RWPE1 (cell line): ENCODE data around the gene SKIC2.
"Not testable (repeated sequence)": the region's sequence is repeated elsewhere in the genome, so short reads cannot be mapped to it uniquely, and the experiment has no call there.

ENCODE experiments used
- CTCF ChIA-PET: fragments of 350-600 bp; sonication (Branson Sonifier 250); formaldehyde crosslinking; extraction: SDS; loops from one replicate; lab custom pipeline; 2021; lab: Yijun Ruan, JAX
- POLR2A ChIA-PET: fragments of 400-600 bp; formaldehyde crosslinking; extraction: SDS; loops from one replicate; lab custom pipeline; 2020; ENCODE audit warnings: antibody characterized with exemption; ENCODE audit not compliant: low non-redundant PET; lab: Yijun Ruan, JAX
- DNase-seq: peaks from one replicate; pipeline ENCODE4 v3.0.0; 2012; ENCODE audit warnings: low spot score
- H3K27ac ChIP-seq: fragments of 450-650 bp; 2 replicates; pipeline ENCODE4 v1.5.1; 2017
- CTCF ChIP-seq: fragments of 450-650 bp; conservative IDR thresholded peaks from 2 replicates; pipeline ENCODE4 v1.5.1; 2017; ENCODE audit warnings: low read depth, mild to moderate bottlenecking

Gene SKIC2

DNA sequence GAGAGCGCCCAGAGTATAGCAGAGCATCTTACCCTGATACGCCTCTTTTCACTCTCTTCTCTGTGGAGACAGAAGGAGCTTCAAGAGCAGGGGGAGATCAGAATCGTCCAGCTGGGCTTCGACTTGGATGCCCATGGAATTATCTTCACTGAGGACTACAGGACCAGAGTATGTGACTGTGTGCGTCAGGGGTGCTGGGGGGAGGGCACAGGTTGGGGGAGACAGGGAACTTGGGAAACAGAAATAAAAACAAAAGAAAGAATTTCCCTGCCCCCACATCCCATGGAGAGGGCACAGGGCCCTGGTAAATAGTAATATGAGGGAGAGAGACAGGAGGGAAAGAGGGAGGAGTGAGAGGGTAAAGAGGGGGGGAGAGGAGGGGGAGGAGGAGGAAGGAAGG is 19.9 kb downstream of the SKIC2 start:
- no peak for DNase-seq
- H3K27ac ChIP-seq = no peak overlapping the region; the same call in 1 of the 2 replicates
- ChIA-PET POLR2A (no interaction called here), CTCF (interaction anchor here (0.6 kb wide), 1 partner anchor 148 kb away, joined by 4 read pairs; no protein-coding TSS in a partner anchor)
- no peak for TF ChIP-seq CTCF

DNA sequence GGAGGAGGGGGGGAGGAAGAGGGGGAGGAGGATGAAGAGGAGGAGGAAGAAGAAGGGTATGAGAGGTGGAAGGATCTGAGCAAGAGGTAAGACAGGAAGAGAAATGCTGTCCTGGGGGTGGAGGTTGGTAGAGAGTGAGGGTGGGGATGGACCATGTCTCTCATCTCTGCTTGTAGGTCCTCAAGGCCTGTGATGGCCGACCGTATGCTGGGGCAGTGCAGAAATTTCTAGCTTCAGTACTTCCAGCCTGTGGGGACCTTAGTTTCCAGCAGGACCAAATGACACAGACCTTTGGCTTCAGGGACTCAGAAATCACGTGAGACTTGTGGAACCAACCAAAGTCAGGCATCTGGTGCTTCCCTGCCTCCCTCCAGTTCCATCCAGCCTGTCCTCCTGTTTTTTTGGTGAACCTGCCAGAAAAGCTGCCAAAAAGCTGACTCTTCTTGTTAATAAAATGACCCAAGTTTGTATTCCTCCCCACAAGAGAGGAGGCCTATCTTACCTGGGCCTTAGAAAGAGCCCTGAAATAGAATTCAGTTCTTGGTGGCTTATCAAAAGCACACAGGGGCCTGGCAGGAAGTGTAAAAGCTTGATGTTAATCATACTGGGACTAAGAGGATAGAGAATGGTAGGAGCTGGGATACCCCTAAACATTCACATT is 20.4 kb downstream of the SKIC2 start:
- no peak for TF ChIP-seq CTCF
- ChIA-PET POLR2A (interaction anchor here (0.6 kb wide), 1 partner anchor 292 kb away, joined by 5 read pairs; no protein-coding TSS in a partner anchor), CTCF (interaction anchor here (0.6 kb wide), 3 partner anchors 69 to 287 kb away, joined by 3 to 4 read pairs (median 3); no protein-coding TSS in a partner anchor)
- H3K27ac ChIP-seq = peak overlapping the region; percentile 25; the same call in 1 of the 2 replicates
- DNase-seq = no peak

GRCh38 chr6:31980195-31980876 is 21.4 kb downstream of the SKIC2 start:
- ChIA-PET POLR2A (interaction anchor here (0.6 kb wide), 1 partner anchor 293 kb away, joined by 5 read pairs; no protein-coding TSS in a partner anchor), CTCF (interaction anchor here (0.6 kb wide), 3 partner anchors 70 to 287 kb away, joined by 3 read pairs; no protein-coding TSS in a partner anchor)
- peak overlapping the region; percentile 27 for H3K27ac ChIP-seq
- not testable (repeated sequence) for DNase-seq

DNA sequence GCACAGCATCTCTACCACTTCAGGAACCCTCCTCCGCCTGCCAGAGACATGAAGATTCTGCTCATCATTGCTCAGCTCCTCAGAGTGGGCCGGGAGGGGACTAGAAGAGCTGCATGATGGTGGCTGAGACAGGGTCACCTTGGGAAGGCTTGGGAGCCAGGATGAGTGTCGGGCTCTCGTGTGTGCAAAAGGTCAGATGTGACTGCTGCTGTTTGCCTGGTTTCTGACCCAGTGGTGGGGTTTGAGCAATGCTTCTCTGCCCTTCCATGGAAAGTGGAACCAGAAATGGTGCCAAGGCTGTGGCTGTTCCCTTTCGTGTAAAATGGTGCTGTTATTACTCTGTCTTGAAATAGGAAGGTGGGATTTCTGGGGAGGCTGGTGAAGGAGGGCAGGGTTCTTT is 22.0 kb downstream of the SKIC2 start:
- DNase-seq, H3K27ac ChIP-seq, POLR2A ChIA-PET, CTCF ChIA-PET: not testable (repeated sequence)

GRCh38 chr6:31981744-31982143 is 22.8 kb downstream of the SKIC2 start, which contains the start of gene C4A:
C4A (plus strand) TSS chr6:31982057; CDS start chr6:31982108, 51 bp downstream.
- POLR2A ChIA-PET, DNase-seq, H3K27ac ChIP-seq, CTCF ChIA-PET: not testable (repeated sequence)

- CTCF ChIA-PET, H3K27ac ChIP-seq, DNase-seq, POLR2A ChIA-PET: not testable (repeated sequence)
Observed at GRCh38 chr6:31989363-31989762, 30.4 kb downstream of the SKIC2 start.

GRCh38 chr6:31994421-31994820 is 35.4 kb downstream of the SKIC2 start:
- DNase-seq, CTCF ChIA-PET, POLR2A ChIA-PET, H3K27ac ChIP-seq: not testable (repeated sequence)

DNA sequence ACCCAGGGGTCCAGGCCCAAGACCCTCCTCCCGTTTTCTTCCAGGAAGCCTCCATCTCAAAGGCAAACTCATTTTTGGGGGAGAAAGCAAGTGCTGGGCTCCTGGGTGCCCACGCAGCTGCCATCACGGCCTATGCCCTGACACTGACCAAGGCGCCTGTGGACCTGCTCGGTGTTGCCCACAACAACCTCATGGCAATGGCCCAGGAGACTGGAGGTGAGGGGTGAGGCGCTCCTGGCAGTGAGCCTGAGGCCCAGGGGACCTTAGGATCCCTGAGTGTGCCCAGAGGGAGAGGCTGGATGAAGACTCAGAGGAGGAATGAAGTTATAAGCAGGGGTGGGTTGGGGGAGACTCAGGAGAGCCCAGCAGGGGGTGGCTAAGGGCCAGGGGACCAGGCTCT is 37.4 kb downstream of the SKIC2 start:
- DNase-seq, H3K27ac ChIP-seq, CTCF ChIA-PET, POLR2A ChIA-PET: not testable (repeated sequence)

DNA sequence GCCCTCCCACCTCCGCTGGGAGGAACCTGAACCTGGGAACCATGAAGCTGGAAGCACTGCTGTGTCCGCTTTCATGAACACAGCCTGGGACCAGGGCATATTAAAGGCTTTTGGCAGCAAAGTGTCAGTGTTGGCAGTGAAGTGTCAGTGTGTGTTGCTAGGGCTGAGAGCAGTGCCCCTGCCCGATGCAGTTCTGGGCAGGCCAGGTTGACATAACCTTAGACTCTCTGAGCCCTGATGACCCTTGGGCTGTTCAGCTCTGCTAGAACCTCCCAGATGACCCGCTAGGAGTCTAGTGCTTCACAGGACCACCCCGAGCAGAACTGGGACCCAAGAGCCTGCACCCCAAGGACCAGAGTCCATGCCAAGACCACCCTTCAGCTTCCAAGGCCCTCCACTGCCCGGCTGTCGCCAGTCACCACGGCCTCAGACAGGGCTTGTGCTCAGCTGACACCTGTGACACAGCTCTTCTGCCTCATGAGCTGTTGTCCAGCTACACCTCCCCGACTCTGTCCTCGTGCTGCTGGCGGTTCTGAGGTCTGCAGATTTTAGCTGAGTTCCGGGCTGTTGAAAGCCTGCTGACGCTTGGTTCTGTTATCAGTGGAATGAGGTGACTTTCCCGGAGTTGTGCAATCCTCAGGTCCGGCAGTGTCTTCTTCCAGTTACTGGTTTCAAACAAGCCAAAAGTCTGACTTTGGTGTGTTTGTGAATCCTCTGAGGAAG is 43.7 kb downstream of the SKIC2 start:
- POLR2A ChIA-PET, DNase-seq, CTCF ChIA-PET, H3K27ac ChIP-seq: not testable (repeated sequence)

- POLR2A ChIA-PET, DNase-seq, CTCF ChIA-PET: not testable (repeated sequence)
Observed at GRCh38 chr6:32003301-32003700, 44.3 kb downstream of the SKIC2 start.

GRCh38 chr6:32004393-32004792 is 45.4 kb downstream of the SKIC2 start:
- H3K27ac ChIP-seq, POLR2A ChIA-PET, CTCF ChIA-PET, DNase-seq: not testable (repeated sequence)

More at GRCh38 chr6:32003301-32003700, 44.3 kb downstream of the SKIC2 start:
- not testable (repeated sequence) for H3K27ac ChIP-seq

- POLR2A ChIA-PET, CTCF ChIA-PET, DNase-seq, H3K27ac ChIP-seq: not testable (repeated sequence)
Observed at GRCh38 chr6:32004864-32005537, 46.0 kb downstream of the SKIC2 start.

DNA sequence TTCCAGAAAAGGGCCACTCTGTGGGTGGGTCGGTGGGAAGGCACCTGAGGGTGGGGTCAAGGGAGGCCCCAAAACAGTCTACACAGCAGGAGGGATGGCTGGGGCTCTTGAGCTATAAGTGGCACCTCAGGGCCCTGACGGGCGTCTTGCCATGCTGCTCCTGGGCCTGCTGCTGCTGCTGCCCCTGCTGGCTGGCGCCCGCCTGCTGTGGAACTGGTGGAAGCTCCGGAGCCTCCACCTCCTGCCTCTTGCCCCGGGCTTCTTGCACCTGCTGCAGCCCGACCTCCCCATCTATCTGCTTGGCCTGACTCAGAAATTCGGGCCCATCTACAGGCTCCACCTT is 46.5 kb downstream of the SKIC2 start:
- CTCF ChIA-PET, H3K27ac ChIP-seq, POLR2A ChIA-PET, DNase-seq: not testable (repeated sequence)
